MM.1S (cell line): ENCODE measurements around the gene PPA1.

Experiments
- DNase-seq: peaks from one replicate; pipeline ENCODE4 v3.0.0-alpha.2; 2015
- H2AFZ ChIP-seq: fragments of 300-600 bp; sonication (generic); 2 replicates; pipeline ENCODE4 v1.6.0; 2016; ENCODE audit warnings: antibody characterized with exemption, low read length
- H3F3A ChIP-seq: fragments of 300-600 bp; sonication (generic); 2 replicates; pipeline ENCODE4 v1.6.1; 2016; ENCODE audit warnings: mild to moderate bottlenecking, antibody characterized with exemption, low read length, moderate library complexity, mixed read lengths; ENCODE audit not compliant: insufficient read depth
- H3K27ac ChIP-seq: fragments of 300-600 bp; sonication (generic); 2 replicates; pipeline ENCODE4 v1.5.1; 2016; ENCODE audit warnings: mild to moderate bottlenecking, low read length
- H3K27me3 ChIP-seq: fragments of 300-600 bp; sonication (generic); replicated peaks from 2 replicates; pipeline ENCODE4 v1.6.0; 2016; ENCODE audit warnings: low read length; ENCODE audit not compliant: insufficient read depth
- H3K36me3 ChIP-seq: fragments of 300-600 bp; sonication (generic); replicated peaks from 2 replicates; pipeline ENCODE4 v1.6.1; 2016; ENCODE audit warnings: mild to moderate bottlenecking, low read length, mixed read lengths; ENCODE audit not compliant: insufficient read depth
- H3K4me1 ChIP-seq: fragments of 300-600 bp; sonication (generic); 2 replicates; pipeline ENCODE4 v1.6.1; 2016; ENCODE audit warnings: low read length, mixed read lengths
- H3K4me2 ChIP-seq: fragments of 300-600 bp; sonication (generic); 2 replicates; pipeline ENCODE4 v1.6.0; 2016; ENCODE audit warnings: low read depth, low read length
- H3K4me3 ChIP-seq: fragments of 300-600 bp; sonication (generic); 2 replicates; pipeline ENCODE4 v1.5.1; 2016; ENCODE audit warnings: low read length, mixed read lengths
- H3K79me2 ChIP-seq: fragments of 300-600 bp; sonication (generic); 2 replicates; pipeline ENCODE4 v1.6.1; 2016; ENCODE audit warnings: mixed run types, low read length, mixed read lengths
- H3K9ac ChIP-seq: fragments of 300-600 bp; sonication (generic); 2 replicates; pipeline ENCODE4 v1.6.1; 2016; ENCODE audit warnings: low read length, mixed read lengths
- H3K9me2 ChIP-seq: fragments of 300-600 bp; sonication (generic); replicated peaks from 2 replicates; pipeline ENCODE4 v1.6.1; 2016; ENCODE audit warnings: mild to moderate bottlenecking, low read length, mixed read lengths; ENCODE audit not compliant: insufficient read depth
- H3K9me3 ChIP-seq: fragments of 300-600 bp; sonication (generic); replicated peaks from 2 replicates; pipeline ENCODE4 v1.6.1; 2016; ENCODE audit warnings: mild to moderate bottlenecking, low read length, mixed read lengths; ENCODE audit not compliant: insufficient read depth
- H4K20me1 ChIP-seq: fragments of 300-600 bp; sonication (generic); 2 replicates; pipeline ENCODE4 v1.6.1; 2016; ENCODE audit warnings: mild to moderate bottlenecking, low read length, moderate library complexity, mixed read lengths; ENCODE audit not compliant: insufficient read depth
- CTCF ChIP-seq: fragments of 300-600 bp; sonication (generic); IDR thresholded peaks from 2 replicates; pipeline ENCODE4 v1.5.1; 2016; ENCODE audit warnings: antibody characterized with exemption, low read length, mixed read lengths
- EZH2 ChIP-seq: fragments of 300-600 bp; sonication (generic); optimal IDR thresholded peaks from 2 replicates; pipeline ENCODE3; 2017; ENCODE audit warnings: low read depth, mild to moderate bottlenecking, antibody characterized with exemption, low read length, mixed read lengths
- EZH2phosphoT487 ChIP-seq: fragments of 300-600 bp; sonication (generic); IDR thresholded peaks from 2 replicates; pipeline ENCODE4 v1.6.1; 2018; ENCODE audit warnings: antibody characterized with exemption, low read length

The PPA1 gene

GRCh38 chr10:70233109-70233938, at the start of gene PPA1:
TSS of gene PPA1 (minus strand) at chr10:70233429. CDS start at chr10:70233327, 102 bp downstream.
- peaks cover 4% of the 10 kb centered on the region; the same call in 1 of the 2 replicates for H4K20me1 ChIP-seq
- peak within 1 kb of the TSS; percentile 90 for H3K4me2 ChIP-seq
- no peaks in the 10 kb centered on the region for H3K27me3 ChIP-seq
- TF ChIP-seq EZH2phosphoT487, result no peak
- TF ChIP-seq CTCF, result peak; percentile 57
- peak within 1 kb of the TSS; percentile 82 for H2AFZ ChIP-seq
- no peaks in the 10 kb centered on the region; the same call in 1 of the 2 replicates for H3K36me3 ChIP-seq
- no peaks in the 10 kb centered on the region for H3K9me2 ChIP-seq
- H3K9ac ChIP-seq, result peak within 1 kb of the TSS; percentile 90
- H3F3A ChIP-seq, result peaks cover 11% of the 10 kb centered on the region; the same call in 1 of the 2 replicates
- peak within 1 kb of the TSS; percentile 83 for H3K27ac ChIP-seq
- peaks cover 15% of the 10 kb centered on the region for H3K4me1 ChIP-seq
- H3K9me3 ChIP-seq, result no peaks in the 10 kb centered on the region
- peak within 1 kb of the TSS; percentile 94 for H3K4me3 ChIP-seq
- H3K79me2 ChIP-seq, result peaks cover 49% of the 10 kb centered on the region
- DNase-seq, result peak; percentile 99

- H3K9ac ChIP-seq, result no peak overlapping the region
- H3K4me2 ChIP-seq, result no peak overlapping the region
- no peak overlapping the region for H2AFZ ChIP-seq
- no peaks in the 10 kb centered on the region for H4K20me1 ChIP-seq
- no peak for TF ChIP-seq EZH2
- TF ChIP-seq EZH2phosphoT487, result no peak
- no peak for TF ChIP-seq CTCF
- no peaks in the 10 kb centered on the region for H3K79me2 ChIP-seq
- no peak overlapping the region for H3K4me3 ChIP-seq
- DNase-seq, result no peak
- no peaks in the 10 kb centered on the region for H3K9me2 ChIP-seq
- H3K27ac ChIP-seq, result no peak overlapping the region
- no peaks in the 10 kb centered on the region for H3K27me3 ChIP-seq
- no peaks in the 10 kb centered on the region for H3F3A ChIP-seq
- H3K9me3 ChIP-seq, result no peaks in the 10 kb centered on the region
- no peaks in the 10 kb centered on the region for H3K4me1 ChIP-seq
- no peaks in the 10 kb centered on the region for H3K36me3 ChIP-seq
Observed at GRCh38 chr10:70281609-70282008, 48.4 kb upstream of the PPA1 start.

GRCh38 chr10:70280099-70280498, 46.9 kb upstream of the PPA1 start:
- no peak for TF ChIP-seq CTCF
- no peak for TF ChIP-seq EZH2
- no peak for TF ChIP-seq EZH2phosphoT487
- H3K36me3 ChIP-seq, result no peaks in the 10 kb centered on the region
- H3K4me2 ChIP-seq, result no peak overlapping the region
- no peak overlapping the region for H3K27ac ChIP-seq
- H2AFZ ChIP-seq, result no peak overlapping the region
- no peaks in the 10 kb centered on the region for H3K9me3 ChIP-seq
- no peaks in the 10 kb centered on the region for H3F3A ChIP-seq
- DNase-seq, result no peak
- H3K79me2 ChIP-seq, result no peaks in the 10 kb centered on the region
- H3K27me3 ChIP-seq, result no peaks in the 10 kb centered on the region
- H3K4me1 ChIP-seq, result no peaks in the 10 kb centered on the region
- no peaks in the 10 kb centered on the region for H3K9me2 ChIP-seq
- no peak overlapping the region for H3K9ac ChIP-seq
- no peaks in the 10 kb centered on the region for H4K20me1 ChIP-seq
- H3K4me3 ChIP-seq, result no peak overlapping the region
